D341Med (cell line): ENCODE results near the gene ANKRD44.

Source experiments
- DNase-seq: peaks from one replicate; pipeline ENCODE4 v3.0.0; 2012; ENCODE audit warnings: low spot score

Gene ANKRD44

GRCh38 chr2:196984903-196985302 is 325.7 kb downstream of the ANKRD44 start:
- no peak for DNase-seq

- DNase-seq, result no peak
These were observed 326.6 kb downstream of the ANKRD44 start for GRCh38 chr2:196983934-196984333.

DNA sequence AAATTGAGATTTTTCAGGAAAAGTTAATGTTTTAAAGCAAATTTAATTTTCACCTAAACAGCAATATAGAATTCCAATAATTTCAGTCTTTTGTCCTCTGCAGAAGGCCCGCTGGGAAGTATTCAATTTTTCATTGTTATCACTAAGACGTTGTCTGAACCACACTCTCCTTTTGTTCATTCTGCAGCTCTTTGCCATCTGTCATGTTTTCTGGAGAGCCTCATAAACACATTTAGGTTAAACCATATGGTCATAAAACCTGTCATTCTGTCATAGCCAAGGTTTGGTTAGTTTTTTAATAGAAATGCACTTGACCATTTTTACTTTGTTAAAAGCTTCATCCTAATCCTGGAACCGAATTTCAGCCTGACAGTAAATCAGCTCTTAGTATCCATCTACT is 330.1 kb downstream of the ANKRD44 start:
- peak; percentile 34 for DNase-seq

DNA sequence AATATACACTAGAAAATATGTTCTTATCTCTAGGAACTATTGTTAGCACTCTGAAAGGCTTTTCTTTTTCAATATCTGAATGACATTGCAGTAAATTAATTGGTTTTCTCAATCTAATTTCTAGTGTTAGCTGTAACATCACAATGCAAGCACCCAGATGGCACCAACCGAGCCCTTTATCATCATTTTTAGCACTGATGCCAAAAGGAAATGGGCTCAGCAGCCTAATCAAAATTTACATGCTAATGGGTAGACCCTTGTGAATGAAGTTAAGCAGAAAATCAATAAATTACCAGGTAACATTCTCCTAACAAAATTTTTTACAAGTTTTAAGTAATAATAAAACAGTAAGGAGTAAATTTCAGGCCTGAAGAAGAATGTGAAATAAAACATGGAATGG is 330.6 kb downstream of the ANKRD44 start:
- DNase-seq, result no peak

GRCh38 chr2:196977507-196977906 is 333.1 kb downstream of the ANKRD44 start:
- DNase-seq, result no peak

DNA sequence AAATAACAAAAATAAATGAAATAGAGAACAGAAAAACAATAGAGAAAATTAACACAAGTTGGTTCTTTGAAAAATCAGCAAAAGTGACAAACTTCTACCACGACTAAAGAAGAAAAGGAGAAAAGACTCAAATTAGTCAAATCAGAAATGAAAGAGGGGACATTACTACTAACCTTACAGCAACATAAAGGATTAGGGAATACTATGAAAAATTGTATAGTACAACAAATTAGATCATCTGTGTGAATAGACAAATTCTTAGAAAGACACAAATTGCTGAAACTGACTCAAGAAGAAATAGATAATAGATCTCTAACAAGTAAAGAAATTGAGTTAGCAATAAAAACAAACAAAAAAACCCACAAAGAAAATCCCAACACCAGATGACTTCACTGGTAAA is 335.6 kb downstream of the ANKRD44 start:
- no peak for DNase-seq

DNA sequence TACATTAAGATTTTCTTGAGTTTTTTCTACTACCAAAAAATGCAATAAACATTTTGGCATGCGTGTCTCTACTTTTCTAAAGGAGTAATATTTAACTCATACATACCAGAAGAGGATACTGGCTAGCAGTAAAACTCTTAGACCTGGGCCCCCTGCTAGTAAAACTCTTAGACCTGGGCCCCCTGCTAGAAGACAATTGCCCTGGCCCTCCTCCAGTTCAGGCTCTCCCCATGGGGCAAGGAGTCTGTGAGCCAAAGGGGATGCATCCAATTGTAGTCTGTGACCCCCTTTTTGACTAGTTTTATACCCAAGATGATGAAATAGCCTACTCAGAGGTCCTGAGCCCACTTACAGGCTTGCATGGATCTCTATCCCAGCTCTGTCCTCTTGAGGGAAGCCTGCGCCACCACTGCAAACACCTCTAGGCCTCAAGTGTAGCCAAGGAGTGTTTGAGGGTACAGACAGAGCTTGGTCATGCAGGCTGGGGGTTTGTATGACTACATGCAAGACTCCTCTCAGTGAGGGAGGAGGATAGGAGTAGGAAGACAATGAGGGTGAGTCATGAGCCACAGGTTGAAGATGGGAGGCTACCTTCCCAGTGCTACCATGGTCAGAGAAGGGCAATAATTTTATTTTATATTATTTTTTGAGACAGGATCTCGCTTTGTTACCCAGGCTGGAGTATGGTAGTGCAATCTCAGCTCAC is 338.9 kb downstream of the ANKRD44 start:
- DNase-seq, result no peak

GRCh38 chr2:196970099-196970498 is 340.5 kb downstream of the ANKRD44 start:
- DNase-seq, result no peak

DNA sequence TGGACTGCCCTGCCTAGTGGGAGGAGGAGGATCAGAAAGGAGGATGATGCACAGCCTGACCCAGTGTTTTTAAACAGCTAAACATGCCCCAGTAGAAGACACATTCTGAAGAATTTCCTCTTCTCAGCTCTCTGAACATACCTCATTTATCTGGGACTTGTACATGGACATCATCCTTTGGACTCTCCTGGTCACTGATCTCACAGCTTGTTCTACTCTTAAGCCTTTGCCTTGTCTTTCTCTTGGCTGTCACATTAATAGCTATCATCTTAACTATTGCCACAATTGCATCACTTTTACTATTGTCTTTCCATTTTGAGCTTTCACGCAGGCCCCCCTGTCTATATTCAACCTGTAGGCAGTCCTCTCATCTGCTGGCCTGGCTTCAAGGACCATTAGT is 342.1 kb downstream of the ANKRD44 start:
- DNase-seq, result no peak

DNA sequence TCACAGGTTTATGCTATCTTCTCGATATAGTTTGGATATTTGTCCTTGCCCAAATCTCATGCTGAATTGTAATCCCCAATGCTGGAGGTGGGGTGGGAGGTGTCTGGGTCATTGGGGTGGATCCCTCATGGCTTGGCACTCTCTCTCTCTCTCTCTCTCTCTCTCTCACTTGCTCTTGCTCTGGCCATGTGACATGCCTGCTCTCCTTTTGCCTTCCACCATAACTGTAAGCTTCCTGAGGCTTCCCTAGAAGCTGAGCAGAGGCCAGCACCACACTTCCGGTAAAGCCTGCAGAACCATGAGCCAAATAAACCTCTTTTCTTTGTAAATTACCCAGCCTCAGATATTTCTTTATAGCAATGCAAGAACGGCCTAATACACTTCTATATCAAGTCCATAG is 342.8 kb downstream of the ANKRD44 start:
- DNase-seq, result no peak

DNA sequence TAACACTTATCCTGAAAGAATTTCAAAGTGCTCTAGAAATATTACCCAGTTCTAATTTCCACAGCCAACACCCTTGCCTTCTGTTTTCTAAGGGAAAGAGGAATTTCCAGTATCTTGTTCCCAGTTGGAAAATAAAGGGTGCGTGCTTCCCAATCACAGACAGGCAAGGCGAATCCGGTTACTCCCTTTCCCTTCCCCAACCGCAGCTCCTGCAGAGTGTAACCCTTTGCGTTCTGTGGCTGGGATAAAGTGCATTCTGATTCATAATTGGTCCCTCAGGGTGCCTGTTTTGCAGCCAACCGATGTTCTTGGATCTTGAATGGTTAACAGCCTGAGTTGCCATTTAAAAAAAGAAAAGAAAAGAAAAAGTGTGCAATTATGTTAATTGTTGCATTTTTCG is 343.5 kb downstream of the ANKRD44 start:
- DNase-seq, result no peak

- DNase-seq, result no peak
These were observed 344.5 kb downstream of the ANKRD44 start for GRCh38 chr2:196966061-196966460.

DNA sequence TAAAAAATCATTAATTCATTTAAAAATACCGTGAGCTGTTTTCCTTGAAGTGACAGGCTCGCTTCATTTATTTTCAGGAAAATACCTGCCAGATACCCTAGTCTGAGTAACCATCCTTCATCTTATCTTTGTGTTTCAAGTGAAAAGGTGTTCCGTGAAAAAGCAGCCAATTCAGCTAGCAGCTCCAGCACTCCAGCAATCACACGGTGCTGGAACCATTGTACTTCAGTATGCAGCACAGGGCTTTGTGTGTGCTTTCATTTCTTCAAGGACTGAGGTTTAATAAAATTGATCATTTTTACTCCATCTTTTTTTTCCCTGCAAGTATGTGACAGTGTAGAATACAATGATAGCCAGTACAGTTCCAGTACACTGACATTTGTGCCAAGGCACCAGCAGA is 344.9 kb downstream of the ANKRD44 start:
- no peak for DNase-seq

DNA sequence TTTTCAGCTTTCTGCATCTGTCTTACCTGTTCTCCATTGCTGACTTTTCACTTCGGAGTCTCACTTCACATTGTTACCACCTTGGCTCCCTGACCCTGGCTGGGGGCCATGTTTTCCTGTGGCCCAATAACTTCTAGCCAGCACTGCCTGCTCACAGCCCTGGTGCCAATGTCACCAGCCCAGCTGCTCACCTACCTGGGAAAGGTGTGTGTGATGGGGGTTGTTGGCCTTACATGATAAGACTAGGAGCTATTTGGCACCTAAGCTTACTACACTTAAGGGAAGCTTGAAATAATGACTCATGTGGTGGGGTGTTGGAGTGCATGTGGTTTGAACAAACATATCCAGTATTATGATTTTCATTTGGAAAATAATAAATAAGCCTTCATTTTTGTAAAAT is 346.6 kb downstream of the ANKRD44 start:
- no peak for DNase-seq

DNA sequence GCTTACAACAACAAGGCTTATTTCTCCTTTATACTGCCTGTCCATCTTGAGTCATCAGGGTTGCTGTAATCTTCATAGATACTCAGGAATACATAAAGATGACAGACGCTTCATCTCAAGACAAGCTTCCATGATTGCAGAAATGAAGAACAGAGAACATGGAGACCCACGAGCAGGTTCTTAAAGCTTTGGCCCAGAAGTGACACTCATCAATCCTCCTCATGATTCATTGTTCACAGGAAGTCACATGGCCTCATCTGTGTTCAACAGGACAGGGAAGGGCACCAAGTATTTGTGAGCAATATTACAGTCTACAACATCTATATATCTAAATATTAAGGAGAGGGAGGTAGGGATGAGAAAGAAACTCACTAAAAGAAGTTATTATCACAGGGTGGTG is 347.5 kb downstream of the ANKRD44 start:
- DNase-seq, result no peak

DNA sequence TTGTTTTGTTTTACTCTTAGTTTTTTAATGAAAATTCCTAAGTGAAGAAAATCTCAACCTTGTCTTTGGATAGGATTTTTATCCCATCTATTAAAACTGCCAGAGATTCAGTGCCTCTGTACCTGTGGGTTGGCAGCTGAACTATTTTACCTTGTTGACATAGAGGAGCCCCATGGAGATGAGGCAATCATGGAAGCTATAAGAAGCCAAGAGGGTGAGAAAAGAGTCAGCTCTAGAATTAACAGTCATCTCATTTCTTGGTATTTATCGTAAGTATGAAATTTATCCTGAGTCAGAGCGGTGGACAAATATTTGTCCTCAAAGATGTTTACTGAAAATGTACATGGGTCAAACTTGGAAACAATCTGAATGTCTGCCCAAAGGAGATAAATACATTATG is 348.3 kb downstream of the ANKRD44 start:
- DNase-seq, result no peak

DNA sequence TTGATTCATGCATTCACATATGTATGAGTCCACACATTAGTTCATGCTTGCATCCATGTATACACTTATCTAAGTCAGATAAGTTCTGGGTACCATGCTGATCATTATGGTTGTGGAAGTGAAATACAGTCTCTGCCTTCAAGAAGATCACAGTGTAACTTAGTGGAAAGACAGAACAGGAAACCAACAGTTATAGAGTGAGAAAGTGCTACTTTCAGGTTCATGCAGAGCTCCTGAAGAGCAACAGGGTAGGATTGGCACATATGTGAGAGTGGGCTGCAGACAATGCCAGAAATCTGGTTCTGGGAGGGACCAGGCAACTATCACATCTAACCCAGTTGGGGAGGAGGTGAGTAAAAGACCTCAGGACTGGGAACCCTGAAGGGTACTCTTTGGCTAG is 348.7 kb downstream of the ANKRD44 start:
- DNase-seq, result no peak

GRCh38 chr2:196959734-196960338 is 350.7 kb downstream of the ANKRD44 start:
- DNase-seq, result no peak

DNA sequence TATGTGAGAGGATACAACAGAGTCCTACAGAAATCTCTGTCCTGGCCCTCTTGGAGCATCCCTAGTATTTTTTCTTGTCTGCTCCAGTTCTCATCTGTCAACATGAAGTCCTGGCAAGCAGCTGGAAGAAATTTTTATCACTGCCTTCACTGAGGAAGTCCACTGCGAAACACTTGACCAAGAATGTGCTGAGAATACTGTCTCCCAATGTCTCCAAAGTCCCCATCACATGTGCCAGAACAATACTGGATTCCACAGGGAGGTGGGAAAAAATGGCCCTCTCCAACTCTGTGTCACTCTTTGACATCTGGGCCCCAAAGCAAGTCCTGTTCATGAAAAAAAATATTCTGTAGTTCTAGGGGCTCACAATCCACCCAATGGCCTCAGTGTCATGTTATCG is 351.3 kb downstream of the ANKRD44 start:
- no peak for DNase-seq

DNA sequence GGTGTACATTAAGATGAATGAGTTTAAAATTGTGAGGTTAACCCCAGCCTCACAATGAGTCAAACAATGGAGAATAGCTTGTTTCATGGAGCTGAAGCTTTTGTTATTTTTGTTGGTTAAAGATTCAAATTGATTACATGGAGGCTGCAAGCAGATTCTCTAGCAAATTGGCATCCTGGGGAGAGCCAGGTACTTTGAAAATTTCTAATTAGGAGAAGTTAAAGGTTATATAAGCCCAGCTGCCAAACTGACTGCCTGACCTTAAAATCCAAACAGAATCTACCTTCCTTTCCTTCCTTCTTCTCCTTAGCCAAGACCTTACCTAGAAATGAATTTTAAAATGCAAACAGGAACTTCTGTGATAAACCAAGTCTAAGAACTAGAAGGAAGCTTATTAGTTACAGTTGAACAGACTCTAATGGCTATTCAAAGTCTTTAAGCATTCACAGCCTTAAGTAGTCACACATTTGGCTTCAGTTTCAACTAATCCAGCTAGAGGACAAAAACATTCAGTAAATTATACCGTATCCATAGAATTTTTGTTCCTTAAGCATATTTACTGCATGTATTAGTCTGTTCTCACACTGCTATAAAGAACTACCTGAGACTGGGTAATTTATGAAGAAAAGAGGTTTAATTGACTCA is 352.6 kb downstream of the ANKRD44 start:
- no peak for DNase-seq

DNA sequence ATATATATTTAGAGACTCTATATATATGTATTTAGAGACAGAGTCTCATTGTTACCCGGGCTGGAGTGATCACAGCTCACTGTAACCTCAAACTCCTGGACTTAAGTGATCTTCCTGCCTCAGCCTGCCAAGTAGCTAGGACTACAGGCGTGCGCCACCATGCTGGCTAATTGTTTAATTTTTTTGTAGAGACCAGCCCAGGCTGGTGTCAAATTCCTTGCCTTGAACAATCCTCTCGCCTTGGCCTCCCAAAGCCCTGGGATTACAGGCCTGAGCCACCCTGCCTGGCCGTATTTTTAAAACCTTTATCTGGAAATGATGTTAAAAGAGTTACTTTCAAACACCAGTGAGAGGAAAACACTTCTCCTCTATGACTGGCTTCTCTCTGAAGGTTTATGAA is 353.1 kb downstream of the ANKRD44 start:
- DNase-seq, result no peak

- no peak for DNase-seq
These were observed 354.5 kb downstream of the ANKRD44 start for GRCh38 chr2:196956069-196956468.

- DNase-seq, result no peak
These were observed 355.5 kb downstream of the ANKRD44 start for GRCh38 chr2:196955036-196955435.

GRCh38 chr2:196954001-196954400 is 356.6 kb downstream of the ANKRD44 start:
- DNase-seq, result no peak
